AG04450 (cell line): ENCODE measurements around the gene MACF1. TPM values are rescaled to one million over a fixed set of nuclear protein-coding genes. Genes with fewer than 3 reads are reported as not detected.
A peak's percentile ranks its signal among the peaks of the same experiment; 100 is the strongest.

ENCODE experiments used
- CTCF ChIA-PET: fragments of 300-600, 350-600 bp; formaldehyde crosslinking; extraction: SDS; loops from one replicate; lab custom pipeline; 2022; ENCODE audit warnings: antibody characterized with exemption, inconsistent platforms; lab: Charles Lee
- POLR2A ChIA-PET: fragments of 350-600 bp; formaldehyde crosslinking; extraction: SDS; loops from one replicate; lab custom pipeline; 2021; ENCODE audit warnings: antibody characterized with exemption, inconsistent platforms; lab: Yijun Ruan, JAX
- DNase-seq: peaks from one replicate; pipeline ENCODE4 v3.0.0-alpha.2; 2011; ENCODE audit warnings: low read depth, low spot score
- H3K27ac ChIP-seq: one replicate; pipeline ENCODE4 v1.5.1; 2012; ENCODE audit warnings: low read depth, low read length, control low read depth
- H3K27me3 ChIP-seq: one replicate; pipeline ENCODE4 v1.6.0; 2012; ENCODE audit warnings: low read length; ENCODE audit not compliant: control insufficient read depth, insufficient read depth
- H3K4me3 ChIP-seq: 2 replicates; pipeline ENCODE4 v1.5.1; 2011; ENCODE audit warnings: mild to moderate bottlenecking, low read depth, low read length, control low read depth
- H3K9me3 ChIP-seq: 2 replicates; pipeline ENCODE4 v1.5.1; 2012; ENCODE audit warnings: low read length; ENCODE audit not compliant: control insufficient read depth, insufficient read depth
- polyA plus RNA-seq: library from polyadenylated mRNA; depleted of rRNA; stranded (reverse); fragments of >200 nt; gene quantifications from 2 replicates; pipeline ENCODE4 v1.2.3, GENCODE V29; 2011
- TF ChIP-seq, protein P1 (sequence below): IDR thresholded peaks from 2 replicates; pipeline ENCODE4 v1.5.1; 2011; ENCODE audit warnings: low read depth, low read length, control low read depth, inconsistent platforms

MACF1 gene
- polyA plus RNA-seq, 1 experiment: 118 TPM

- Histone ChIP-seq H3K27me3 (no peaks in the 10 kb centered on the region), H3K4me3 (no peak overlapping the region), H3K27ac (peak overlapping the region; percentile 22), H3K9me3 (no peaks in the 10 kb centered on the region)
- TF ChIP-seq, protein P1, sequence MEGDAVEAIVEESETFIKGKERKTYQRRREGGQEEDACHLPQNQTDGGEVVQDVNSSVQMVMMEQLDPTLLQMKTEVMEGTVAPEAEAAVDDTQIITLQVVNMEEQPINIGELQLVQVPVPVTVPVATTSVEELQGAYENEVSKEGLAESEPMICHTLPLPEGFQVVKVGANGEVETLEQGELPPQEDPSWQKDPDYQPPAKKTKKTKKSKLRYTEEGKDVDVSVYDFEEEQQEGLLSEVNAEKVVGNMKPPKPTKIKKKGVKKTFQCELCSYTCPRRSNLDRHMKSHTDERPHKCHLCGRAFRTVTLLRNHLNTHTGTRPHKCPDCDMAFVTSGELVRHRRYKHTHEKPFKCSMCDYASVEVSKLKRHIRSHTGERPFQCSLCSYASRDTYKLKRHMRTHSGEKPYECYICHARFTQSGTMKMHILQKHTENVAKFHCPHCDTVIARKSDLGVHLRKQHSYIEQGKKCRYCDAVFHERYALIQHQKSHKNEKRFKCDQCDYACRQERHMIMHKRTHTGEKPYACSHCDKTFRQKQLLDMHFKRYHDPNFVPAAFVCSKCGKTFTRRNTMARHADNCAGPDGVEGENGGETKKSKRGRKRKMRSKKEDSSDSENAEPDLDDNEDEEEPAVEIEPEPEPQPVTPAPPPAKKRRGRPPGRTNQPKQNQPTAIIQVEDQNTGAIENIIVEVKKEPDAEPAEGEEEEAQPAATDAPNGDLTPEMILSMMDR: no peak
- DNase-seq: no peak
- ChIA-PET POLR2A (interaction anchor here (1.1 kb wide), 1 partner anchor 66 kb away, joined by 3 read pairs; no protein-coding TSS in a partner anchor), CTCF (interaction anchor here (0.7 to 3.9 kb wide), 4 partner anchors 8 to 55 kb away, joined by 3 to 21 read pairs (median 3); no protein-coding TSS in a partner anchor)
Observed at GRCh38 chr1:39184354-39184818, 20.1 kb upstream of the MACF1 start.

GRCh38 chr1:39187275-39188046 lies 17.0 kb upstream of the MACF1 start:
- Histone ChIP-seq H3K27me3 (no peaks in the 10 kb centered on the region), H3K9me3 (no peaks in the 10 kb centered on the region), H3K4me3 (no peak overlapping the region), H3K27ac (no peak overlapping the region)
- TF ChIP-seq, protein P1: no peak
- DNase-seq: no peak
- ChIA-PET POLR2A (interaction anchor here (0.6 to 2.2 kb wide), 5 partner anchors 45 to 223 kb away, joined by 3 to 5 read pairs (median 3); no protein-coding TSS in a partner anchor), CTCF (interaction anchor here (1.0 to 1.1 kb wide), 3 partner anchors 71 to 351 kb away, joined by 4 to 7 read pairs (median 5); no protein-coding TSS in a partner anchor)

GRCh38 chr1:39189592-39190041 lies 14.9 kb upstream of the MACF1 start:
- POLR2A ChIA-PET: interaction anchor here (0.9 to 1.1 kb wide), 2 partner anchors 11 to 48 kb away, joined by 4 read pairs; no protein-coding TSS in a partner anchor
- CTCF ChIA-PET: interaction anchor here (0.8 to 5.0 kb wide), 6 partner anchors 11 to 222 kb away, joined by 3 to 45 read pairs (median 4); no protein-coding TSS in a partner anchor
- peak overlapping the region; percentile 63 for H3K27ac ChIP-seq
- H3K9me3 ChIP-seq: no peaks in the 10 kb centered on the region
- no peaks in the 10 kb centered on the region for H3K27me3 ChIP-seq
- no peak overlapping the region for H3K4me3 ChIP-seq
- DNase-seq: no peak
- TF ChIP-seq, protein P1: no peak

- no peaks in the 10 kb centered on the region for H3K9me3 ChIP-seq
- H3K27ac ChIP-seq: peak overlapping the region; percentile 77
- H3K4me3 ChIP-seq: no peak overlapping the region
- POLR2A ChIA-PET: interaction anchor here (0.9 to 1.1 kb wide), 2 partner anchors 11 to 48 kb away, joined by 4 read pairs; no protein-coding TSS in a partner anchor
- DNase-seq: no peak
- TF ChIP-seq, protein P1: no peak
- CTCF ChIA-PET: interaction anchor here (0.8 to 5.0 kb wide), 6 partner anchors 11 to 100 kb away, joined by 3 to 45 read pairs (median 8); no protein-coding TSS in a partner anchor
- H3K27me3 ChIP-seq: no peaks in the 10 kb centered on the region
Observed at GRCh38 chr1:39190096-39190495, 14.4 kb upstream of the MACF1 start.
